GM21367 (cell line): ENCODE measurements around the gene SLC10A2.
"Not testable (repeated sequence)": the region's sequence is repeated elsewhere in the genome, so short reads cannot be mapped to it uniquely, and the experiment has no call there.

Experiments
- ATAC-seq: cut with Tn5 transposase; IDR thresholded peaks from one replicate; pipeline ENCODE4 v1.9.1; 2021; ENCODE audit not compliant: unreplicated experiment

SLC10A2 gene, protein sequence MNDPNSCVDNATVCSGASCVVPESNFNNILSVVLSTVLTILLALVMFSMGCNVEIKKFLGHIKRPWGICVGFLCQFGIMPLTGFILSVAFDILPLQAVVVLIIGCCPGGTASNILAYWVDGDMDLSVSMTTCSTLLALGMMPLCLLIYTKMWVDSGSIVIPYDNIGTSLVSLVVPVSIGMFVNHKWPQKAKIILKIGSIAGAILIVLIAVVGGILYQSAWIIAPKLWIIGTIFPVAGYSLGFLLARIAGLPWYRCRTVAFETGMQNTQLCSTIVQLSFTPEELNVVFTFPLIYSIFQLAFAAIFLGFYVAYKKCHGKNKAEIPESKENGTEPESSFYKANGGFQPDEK

GRCh38 chr13:103066079-103066780 lies at the start of gene SLC10A2:
TSS of gene SLC10A2 (minus strand) at chr13:103066417. CDS start at chr13:103066249, 168 bp downstream.
- no peak for ATAC-seq

GRCh38 chr13:103107580-103107979 lies 41.4 kb upstream of the SLC10A2 start:
- no peak for ATAC-seq

- no peak for ATAC-seq
Measured at GRCh38 chr13:103104340-103104739, 38.1 kb upstream of the SLC10A2 start.

DNA sequence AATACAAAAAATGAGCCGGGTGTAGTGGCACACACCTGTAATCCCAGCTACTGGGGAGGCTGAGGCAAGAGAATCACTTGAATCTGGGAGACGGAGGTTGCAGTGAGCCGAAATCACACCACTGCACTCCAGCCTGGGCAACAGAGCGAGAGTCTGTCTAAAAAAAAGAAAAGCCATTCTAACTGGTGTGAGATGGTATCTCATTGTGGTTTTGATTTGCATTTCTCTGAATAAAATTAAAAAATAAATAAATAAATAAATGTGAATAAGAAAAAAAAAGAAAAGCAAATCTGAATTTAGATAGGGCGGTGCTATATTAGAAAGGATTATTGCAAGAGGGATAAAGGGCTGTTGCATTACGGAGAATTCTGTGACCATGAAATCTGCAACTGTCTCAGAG lies 37.2 kb upstream of the SLC10A2 start:
- not testable (repeated sequence) for ATAC-seq

GRCh38 chr13:103102482-103102881 lies 36.3 kb upstream of the SLC10A2 start:
- no peak for ATAC-seq

- ATAC-seq, result no peak
Measured at GRCh38 chr13:103101901-103102300, 35.7 kb upstream of the SLC10A2 start.

DNA sequence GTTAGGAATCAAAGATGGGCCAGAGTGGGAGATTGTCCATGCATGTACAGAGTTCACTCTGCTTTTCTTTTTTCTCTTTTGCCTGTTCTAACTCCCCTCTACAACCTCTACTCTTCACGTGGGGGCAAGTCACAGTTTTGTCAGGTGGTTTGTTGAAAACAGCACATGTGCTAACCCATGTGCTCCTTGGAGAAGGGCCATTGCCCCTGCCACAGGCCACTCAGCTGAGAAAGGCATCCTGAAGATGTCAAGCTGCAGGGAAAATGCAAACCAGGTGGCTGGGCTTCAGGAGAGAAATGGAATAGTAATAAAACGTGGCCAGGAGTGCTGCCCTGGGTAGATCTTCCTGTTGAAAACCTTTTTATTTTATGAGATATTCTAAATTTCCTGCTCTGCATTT lies 35.3 kb upstream of the SLC10A2 start:
- no peak for ATAC-seq

- no peak for ATAC-seq
Measured at GRCh38 chr13:103100830-103101229, 34.6 kb upstream of the SLC10A2 start.

DNA sequence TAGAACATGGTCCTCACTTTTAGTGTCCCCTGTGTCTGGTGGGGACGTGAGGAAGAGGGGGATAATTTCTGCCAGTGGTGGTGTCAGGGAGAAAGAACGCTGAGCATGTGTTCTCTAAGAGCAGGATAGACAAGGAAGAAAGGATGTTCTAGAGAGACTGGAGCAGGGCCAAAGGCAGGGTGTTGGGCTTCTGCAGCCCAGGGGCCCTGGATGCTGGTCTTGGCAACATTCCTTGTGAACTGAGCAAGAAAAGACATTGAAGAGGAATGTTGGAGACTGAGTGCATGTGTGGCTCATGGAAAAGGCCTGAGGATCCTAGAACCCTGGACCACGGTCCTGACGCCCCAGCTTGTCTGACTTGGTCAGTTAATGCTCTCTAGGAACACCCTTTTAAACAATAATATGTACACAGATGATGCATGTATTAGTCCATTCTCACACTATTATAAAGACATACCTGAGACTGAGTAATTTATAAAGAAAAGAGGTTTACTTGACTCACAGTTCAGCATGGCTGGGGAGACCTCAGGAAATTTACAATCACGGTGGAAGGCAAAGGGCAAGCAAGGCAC lies 33.6 kb upstream of the SLC10A2 start:
- no peak for ATAC-seq

DNA sequence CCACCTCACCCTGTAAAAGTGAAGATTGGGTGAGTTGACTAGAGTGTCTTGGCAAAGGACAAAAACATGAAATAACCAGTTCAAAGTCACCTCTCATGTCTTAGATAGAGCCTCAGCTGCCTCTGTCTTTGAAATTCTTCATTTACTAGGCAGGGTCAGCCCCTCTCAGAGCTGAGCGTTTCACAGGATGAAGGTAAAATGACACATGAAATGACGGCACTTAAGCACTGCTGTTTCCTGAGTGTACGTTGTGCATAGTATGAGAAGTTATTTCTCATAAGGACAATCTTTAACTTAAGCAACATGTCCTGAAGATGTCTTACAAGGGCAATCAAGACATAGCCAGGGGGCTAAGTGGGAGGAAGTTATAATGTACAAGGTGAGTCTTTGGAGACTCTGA lies 32.3 kb upstream of the SLC10A2 start:
- ATAC-seq, result no peak

- ATAC-seq, result no peak
Measured at GRCh38 chr13:103097366-103097928, 31.2 kb upstream of the SLC10A2 start.

DNA sequence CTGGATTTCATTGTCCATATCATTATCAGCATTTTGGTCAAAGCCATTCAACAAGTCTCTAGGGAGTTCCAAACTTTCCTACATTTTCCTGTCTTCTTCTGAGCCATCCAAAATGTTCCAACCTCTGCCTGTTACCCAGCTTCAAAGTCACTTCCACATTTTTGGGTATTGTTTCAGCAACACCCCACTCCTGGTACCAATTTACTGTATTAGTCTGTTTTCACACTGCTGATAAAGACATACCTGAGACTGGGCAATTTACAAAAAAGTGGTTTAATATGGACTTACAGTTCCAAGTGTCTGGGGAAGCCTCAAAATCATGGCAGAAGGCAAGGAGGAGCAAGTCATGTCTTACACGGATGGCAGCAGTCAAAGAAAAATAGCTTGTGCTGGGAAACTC lies 27.4 kb upstream of the SLC10A2 start:
- ATAC-seq, result not testable (repeated sequence)

- no peak for ATAC-seq
Measured at GRCh38 chr13:103087275-103087674, 21.1 kb upstream of the SLC10A2 start.

DNA sequence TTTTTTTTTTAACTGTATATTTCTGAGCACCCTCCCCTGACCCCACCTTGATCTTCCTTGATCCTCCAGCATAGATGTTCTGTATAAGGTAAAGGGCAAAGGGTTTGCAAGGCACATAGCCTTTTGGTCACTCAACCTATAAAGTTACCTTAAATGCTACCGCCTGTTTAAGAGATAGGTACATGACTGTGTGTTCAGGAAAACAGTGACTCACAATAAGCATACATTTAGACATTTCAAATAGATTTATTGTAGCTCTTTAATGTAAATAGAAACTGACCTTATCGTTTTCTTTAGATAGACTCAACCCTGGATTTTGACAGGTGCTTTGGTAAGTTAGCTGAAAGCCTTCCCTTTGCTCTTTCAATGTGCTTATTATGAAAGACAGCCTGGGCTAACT lies 15.2 kb upstream of the SLC10A2 start:
- no peak for ATAC-seq

DNA sequence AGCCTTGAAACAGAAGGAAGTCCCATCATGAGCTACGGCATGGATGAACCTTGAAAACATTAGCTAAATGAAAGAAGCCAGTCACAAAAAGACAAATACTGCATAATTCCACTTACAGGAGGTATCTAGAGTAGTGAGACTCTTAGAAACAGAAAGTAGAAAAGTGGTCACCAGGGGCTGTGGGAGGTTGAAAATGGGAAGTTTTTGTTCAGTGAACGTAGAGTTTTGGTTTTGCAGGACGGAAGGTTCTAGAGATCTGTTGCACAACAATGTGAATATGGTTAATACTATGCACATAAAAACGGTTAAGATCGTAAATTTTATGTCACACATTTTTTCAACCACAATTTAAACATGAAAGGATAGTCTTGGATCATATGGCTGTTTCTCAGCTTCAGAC lies 11.9 kb upstream of the SLC10A2 start:
- peak; percentile 90 for ATAC-seq

GRCh38 chr13:103068836-103069235 lies 2.6 kb upstream of the SLC10A2 start:
- no peak for ATAC-seq

DNA sequence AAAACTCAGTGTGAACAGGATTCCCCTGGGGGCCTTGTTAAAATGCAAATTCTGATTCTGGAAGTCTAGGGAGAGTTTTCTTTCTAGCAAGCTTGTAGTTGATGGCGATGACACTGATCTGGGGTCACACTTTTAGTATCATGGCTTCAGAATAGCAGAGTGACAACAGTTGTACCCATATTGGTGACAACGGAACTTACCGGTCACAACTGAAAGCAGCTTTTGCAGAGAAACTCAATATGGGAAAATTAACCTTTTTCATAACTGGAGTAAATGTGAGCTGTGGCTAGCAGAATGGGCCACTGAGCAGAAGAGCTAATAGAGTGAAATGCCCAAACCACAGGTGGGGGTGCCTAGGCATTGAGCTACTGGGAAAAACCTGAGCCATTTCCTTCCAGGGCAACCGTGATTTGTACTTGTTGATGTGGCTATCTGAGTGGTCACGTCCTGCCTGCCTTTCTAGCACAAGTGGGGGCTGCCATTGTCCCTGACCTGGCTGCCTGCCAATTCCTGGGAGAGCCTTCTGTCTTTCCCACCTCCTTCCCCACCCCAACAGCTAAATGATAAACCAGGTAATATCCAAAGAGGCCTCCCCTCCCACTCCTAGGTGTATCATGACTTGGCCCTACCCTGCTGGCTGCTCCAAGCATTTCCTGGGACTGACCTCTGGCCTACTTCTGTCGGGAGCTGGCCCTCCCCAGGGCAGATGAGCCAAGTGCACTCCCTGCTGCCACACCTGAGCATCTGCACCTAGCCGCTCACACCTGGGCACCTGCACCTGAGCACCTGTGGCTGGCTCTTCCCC lies 1.7 kb upstream of the SLC10A2 start:
- no peak for ATAC-seq

- no peak for ATAC-seq
Measured at GRCh38 chr13:103066781-103067345, 646 bp upstream of the SLC10A2 start.

- ATAC-seq, result no peak
Measured at GRCh38 chr13:103063376-103063775, 2.8 kb downstream of the SLC10A2 start.

DNA sequence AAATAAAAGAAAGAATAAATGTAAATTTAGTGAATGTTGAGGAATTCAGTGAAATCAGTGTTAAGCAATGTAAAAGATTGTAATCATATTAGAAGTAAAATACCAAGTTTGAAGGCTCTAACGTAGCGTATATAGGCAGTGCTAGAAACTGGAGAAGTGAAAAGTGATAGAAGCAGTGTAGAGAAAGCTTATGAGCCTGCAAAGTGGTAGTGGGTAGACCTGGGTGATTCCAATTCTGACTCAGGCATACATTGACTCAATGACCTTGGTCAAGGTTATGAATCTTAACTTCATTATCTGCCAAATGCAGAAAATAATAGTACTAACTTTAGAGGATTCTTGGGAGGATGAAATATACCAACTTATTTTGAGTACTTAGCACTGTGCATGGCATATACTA lies 4.1 kb downstream of the SLC10A2 start:
- ATAC-seq, result no peak

DNA sequence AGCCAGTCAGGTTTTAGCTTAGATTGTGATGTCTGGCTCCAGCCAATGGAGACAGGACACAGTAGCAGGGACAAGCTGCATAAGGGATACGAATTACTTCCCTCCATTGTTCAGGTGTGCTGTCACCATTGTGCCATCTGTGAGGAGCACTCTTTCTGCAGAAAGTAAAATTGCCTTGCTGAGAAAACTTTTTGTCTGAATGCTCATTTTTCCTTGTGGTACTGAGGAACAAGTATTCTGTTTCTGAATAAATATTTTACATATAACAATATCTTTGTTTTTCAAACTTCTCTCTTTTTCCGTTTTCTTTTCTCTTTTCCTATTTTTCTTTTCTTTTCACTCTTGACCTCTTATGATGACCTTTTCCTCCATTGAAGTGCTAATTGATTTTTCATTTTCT lies 10.2 kb downstream of the SLC10A2 start:
- no peak for ATAC-seq
